ENCODE measurements around the gene LTO1.

DNA sequence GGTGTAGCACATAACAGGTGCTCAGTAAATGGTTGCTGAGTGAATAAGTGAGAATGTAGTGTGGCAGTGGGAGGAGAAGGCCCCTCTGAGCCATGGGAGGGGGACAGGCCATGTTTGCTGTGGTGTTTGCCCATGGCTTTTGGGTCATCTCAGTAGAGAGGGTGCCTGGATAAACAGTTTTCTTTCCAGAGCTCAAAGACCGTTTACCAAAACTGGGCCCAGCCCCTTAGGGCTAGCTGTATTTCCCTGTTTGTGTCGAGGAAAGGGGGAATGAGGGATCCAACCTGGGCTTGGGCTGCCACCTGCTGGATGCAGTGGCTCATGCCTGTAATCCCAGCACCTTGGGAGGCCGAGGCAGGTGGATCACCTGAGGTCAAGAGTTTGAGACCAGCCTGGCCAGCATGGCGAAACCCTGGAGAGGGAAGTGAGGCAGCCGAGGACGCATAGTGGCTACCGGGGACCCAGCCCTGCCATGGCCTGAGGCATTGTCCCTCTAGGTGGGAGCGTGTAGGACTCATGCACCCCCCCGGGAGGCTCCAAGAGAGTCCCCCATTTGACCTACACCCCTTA is 8.7 kb upstream of the LTO1 start:
- no peak for TF ChIP-seq POLR2A (IDR thresholded peaks at IDR 0.05)
- TF ChIP-seq, protein P1, sequence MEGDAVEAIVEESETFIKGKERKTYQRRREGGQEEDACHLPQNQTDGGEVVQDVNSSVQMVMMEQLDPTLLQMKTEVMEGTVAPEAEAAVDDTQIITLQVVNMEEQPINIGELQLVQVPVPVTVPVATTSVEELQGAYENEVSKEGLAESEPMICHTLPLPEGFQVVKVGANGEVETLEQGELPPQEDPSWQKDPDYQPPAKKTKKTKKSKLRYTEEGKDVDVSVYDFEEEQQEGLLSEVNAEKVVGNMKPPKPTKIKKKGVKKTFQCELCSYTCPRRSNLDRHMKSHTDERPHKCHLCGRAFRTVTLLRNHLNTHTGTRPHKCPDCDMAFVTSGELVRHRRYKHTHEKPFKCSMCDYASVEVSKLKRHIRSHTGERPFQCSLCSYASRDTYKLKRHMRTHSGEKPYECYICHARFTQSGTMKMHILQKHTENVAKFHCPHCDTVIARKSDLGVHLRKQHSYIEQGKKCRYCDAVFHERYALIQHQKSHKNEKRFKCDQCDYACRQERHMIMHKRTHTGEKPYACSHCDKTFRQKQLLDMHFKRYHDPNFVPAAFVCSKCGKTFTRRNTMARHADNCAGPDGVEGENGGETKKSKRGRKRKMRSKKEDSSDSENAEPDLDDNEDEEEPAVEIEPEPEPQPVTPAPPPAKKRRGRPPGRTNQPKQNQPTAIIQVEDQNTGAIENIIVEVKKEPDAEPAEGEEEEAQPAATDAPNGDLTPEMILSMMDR (IDR thresholded peaks at IDR 0.05) = no peak

Data from lower leg skin (tissue), 3 donors.